ENCODE results near the gene UBE2F. TPM values are rescaled to one million over a fixed set of nuclear protein-coding genes. Genes with fewer than 3 reads are reported as not detected.

UBE2F gene
- total and polyA plus RNA-seq, 9 of the 15 experiments (the other 6 are each of a cell fraction or from before 2014, with no cell fraction given) = 18.1 to 88.1 (median 53.0) TPM

- TF ChIP-seq MNT (conservative IDR thresholded peaks at IDR 0.05) (peak; percentile 76 to 87), NFXL1 (CRISPR knock-in tag; IDR thresholded peaks at IDR 0.05) (no peak), EP400 (IDR thresholded peaks at IDR 0.05) (peak; percentile 79), SAFB2 (IDR thresholded peaks at IDR 0.05; ENCODE audit: borderline replicate concordance, low read depth, low read length, severe bottlenecking) (no peak), ZFP91 (CRISPR knock-in tag; IDR thresholded peaks at IDR 0.05) (no peak), PHB2 (IDR thresholded peaks at IDR 0.05; ENCODE audit: low read depth) (0 out of 2 replicates have a peak, but pooled peaks have one; percentile 26), ESRRB (CRISPR knock-in tag; IDR thresholded peaks at IDR 0.05; ENCODE audit: borderline replicate concordance) (no peak), CC2D1A (IDR thresholded peaks at IDR 0.05) (no peak), TFAP4 (CRISPR knock-in tag; IDR thresholded peaks at IDR 0.05; ENCODE audit: borderline replicate concordance) (peak; percentile 29; the same call in 1 of the 2 replicates), ZBTB40 (IDR thresholded peaks at IDR 0.05) (0 out of 2 replicates have a peak, but pooled peaks have one; percentile 37), ZBTB40 (CRISPR knock-in tag; IDR thresholded peaks at IDR 0.05) (no peak), MLLT1 (IDR thresholded peaks at IDR 0.05) (peak in 1 of 2 experiments; percentile 37; a peak in 1 of 4 replicates)
Measured at GRCh38 chr2:237923481-237924163, 43.2 kb upstream of the UBE2F start (continued).

Measured in K562 (cell line).